Uterus (tissue), 4 donors: ENCODE data around the gene GMPR. TPM values are rescaled to one million over a fixed set of nuclear protein-coding genes. Genes with fewer than 3 reads are reported as not detected.
A peak's percentile ranks its signal among the peaks of the same experiment; 100 is the strongest.

Experiments
- DNase-seq, 2 donors: peaks; one replicate each; pipeline ENCODE4 v3.0.0-alpha.2; 2019 to 2020
- H3K27ac ChIP-seq, 2 donors: fragments of 200-600 bp; sonication (generic); 1 replicate in 1 of 2; 2 replicates in 1 of 2; pipeline ENCODE4 v1.5.1; 2016 to 2018
- H3K27me3 ChIP-seq, 2 donors: fragments of 200-600 bp; sonication (generic); one replicate each; pipeline ENCODE4 v1.5.1; 2018 to 2019; ENCODE audit warnings: control low read depth in 1 of 2
- H3K36me3 ChIP-seq, 2 donors: fragments of 200-600 bp; sonication (generic); one replicate each; pipeline ENCODE4 v1.5.1; 2019; ENCODE audit warnings: control low read depth in 1 of 2
- H3K4me1 ChIP-seq, 2 donors: fragments of 200-600 bp; sonication (generic); one replicate each; pipeline ENCODE4 v1.5.1; 2018 to 2019; ENCODE audit warnings: control low read depth in 1 of 2
- H3K4me3 ChIP-seq, 2 donors: fragments of 200-600 bp; sonication (generic); 1 replicate in 1 of 2; 2 replicates in 1 of 2; pipeline ENCODE4 v1.5.1; 2018 to 2019; ENCODE audit warnings: mild to moderate bottlenecking in 1 of 2
- H3K9me3 ChIP-seq, 2 donors: fragments of 200-600 bp; sonication (generic); one replicate each; pipeline ENCODE4 v1.5.1; 2019; ENCODE audit warnings: control low read depth in 1 of 2
- CTCF ChIP-seq, 4 experiments: fragments of 200-600 bp in 2 of 4; fragments of 450-650 bp in 2 of 4; sonication (generic) in 2 of 4; IDR thresholded peaks; one replicate each; pipeline ENCODE4 v1.5.1; 2016 to 2019; ENCODE audit warnings: antibody characterized with exemption in 4 of 4, mild to moderate bottlenecking in 2 of 4, moderate library complexity in 1 of 4
- POLR2A ChIP-seq, 2 donors: fragments of 450-650 bp; IDR thresholded peaks; one replicate each; pipeline ENCODE4 v1.6.1; 2016; ENCODE audit warnings: antibody characterized with exemption in 2 of 2, mild to moderate bottlenecking in 1 of 2, moderate library complexity in 1 of 2
- intact Hi-C: fragments of 100-400 bp; cut with DNase I; formaldehyde crosslinking; loops from one replicate; pipeline ENCODE4 v1.15.1; 2023; ENCODE audit warnings: low total_unique reads
- total RNA-seq, 4 donors: library from RNA; depleted of rRNA in 3 of 4; stranded (reverse); fragments of >200 nt in 3 of 4; gene quantifications; one replicate each; pipeline versions ENCODE4 v1.1.0 to v1.2.4, GENCODE V29; 2014 to 2023
- donor health status: DM: yes; HTN: yes; CAD: no.

The GMPR gene
- total RNA-seq, 4 donors from 2014 or later: 1.5 to 18.2 (median 10.6) TPM

- DNase-seq: no peak
Observed at GRCh38 chr6:16272201-16272600, 33.8 kb downstream of the GMPR start.

GRCh38 chr6:16273256-16273655 lies 34.9 kb downstream of the GMPR start:
- Histone ChIP-seq H3K27ac (peak overlapping the region in 1 of 2 donors; percentile 15), H3K9me3 (no peaks in the 10 kb centered on the region), H3K4me3 (no peak overlapping the region), H3K4me1 (no peaks in the 10 kb centered on the region), H3K36me3 (no peaks in the 10 kb centered on the region), H3K27me3 (no peaks in the 10 kb centered on the region)
- no peak for DNase-seq
- intact Hi-C loops: no loop called here
- TF ChIP-seq CTCF (IDR thresholded peaks at IDR 0.05): no peak
- no peak for TF ChIP-seq POLR2A (IDR thresholded peaks at IDR 0.05)

More at GRCh38 chr6:16272201-16272600, 33.8 kb downstream of the GMPR start:
- H3K27ac ChIP-seq: no peak overlapping the region
- no peak overlapping the region for H3K4me3 ChIP-seq
- no peaks in the 10 kb centered on the region for H3K4me1 ChIP-seq
- intact Hi-C loops: no loop called here
- no peaks in the 10 kb centered on the region for H3K9me3 ChIP-seq
- H3K27me3 ChIP-seq: no peaks in the 10 kb centered on the region
- no peak for TF ChIP-seq CTCF (IDR thresholded peaks at IDR 0.05)
- TF ChIP-seq POLR2A (IDR thresholded peaks at IDR 0.05): no peak
- H3K36me3 ChIP-seq: no peaks in the 10 kb centered on the region

GRCh38 chr6:16274483-16274882 lies 36.1 kb downstream of the GMPR start:
- no peak overlapping the region for H3K4me3 ChIP-seq
- H3K9me3 ChIP-seq: no peaks in the 10 kb centered on the region
- DNase-seq: no peak
- intact Hi-C loops: no loop called here
- no peak overlapping the region for H3K27ac ChIP-seq
- no peak for TF ChIP-seq CTCF (IDR thresholded peaks at IDR 0.05)
- TF ChIP-seq POLR2A (IDR thresholded peaks at IDR 0.05): no peak
- H3K27me3 ChIP-seq: no peaks in the 10 kb centered on the region
- no peaks in the 10 kb centered on the region for H3K36me3 ChIP-seq
- no peaks in the 10 kb centered on the region for H3K4me1 ChIP-seq

- no peak for DNase-seq
- Histone ChIP-seq H3K9me3 (no peaks in the 10 kb centered on the region), H3K4me1 (no peaks in the 10 kb centered on the region), H3K27ac (no peak overlapping the region), H3K36me3 (no peaks in the 10 kb centered on the region), H3K27me3 (no peaks in the 10 kb centered on the region), H3K4me3 (no peak overlapping the region)
- TF ChIP-seq CTCF (IDR thresholded peaks at IDR 0.05) (no peak), POLR2A (IDR thresholded peaks at IDR 0.05) (no peak)
- intact Hi-C loops: no loop called here
Observed at GRCh38 chr6:16274885-16275589, 36.6 kb downstream of the GMPR start.

GRCh38 chr6:16277101-16277981 lies 39.0 kb downstream of the GMPR start:
- Histone ChIP-seq H3K4me3 (no peak overlapping the region), H3K9me3 (no peaks in the 10 kb centered on the region), H3K27me3 (no peaks in the 10 kb centered on the region), H3K4me1 (no peaks in the 10 kb centered on the region), H3K36me3 (no peaks in the 10 kb centered on the region), H3K27ac (peak overlapping the region in 1 of 2 donors; percentile 10)
- intact Hi-C loops: no loop called here
- DNase-seq: peak; percentile 57 to 59
- TF ChIP-seq CTCF (IDR thresholded peaks at IDR 0.05): peak in 2 of 4 experiments; percentile 22 to 27
- TF ChIP-seq POLR2A (IDR thresholded peaks at IDR 0.05): no peak
